Measurements from ENCODE around the gene ZBTB39.

The ZBTB39 gene

GRCh38 chr12:56995201-56995929 lies 11.0 kb downstream of the ZBTB39 start:
- H3K4me3 ChIP-seq (ENCODE audit: low read length) = no peak overlapping the region
- no peak for TF ChIP-seq CTCF (conservative IDR thresholded peaks at IDR 0.05; ENCODE audit: low read length)
- no peak for DNase-seq (ENCODE audit: low read depth)

- TF ChIP-seq CTCF (conservative IDR thresholded peaks at IDR 0.05; ENCODE audit: low read length) = no peak
- no peak overlapping the region for H3K4me3 ChIP-seq (ENCODE audit: low read length)
- DNase-seq (ENCODE audit: low read depth) = no peak
These were observed 12.1 kb downstream of the ZBTB39 start for GRCh38 chr12:56994231-56994746.

GRCh38 chr12:56993346-56993745 lies 13.0 kb downstream of the ZBTB39 start:
- no peak for TF ChIP-seq CTCF (conservative IDR thresholded peaks at IDR 0.05; ENCODE audit: low read length)
- no peak overlapping the region for H3K4me3 ChIP-seq (ENCODE audit: low read length)
- DNase-seq (ENCODE audit: low read depth) = no peak

- H3K4me3 ChIP-seq (ENCODE audit: low read length) = no peak overlapping the region
- no peak for DNase-seq (ENCODE audit: low read depth)
- TF ChIP-seq CTCF (conservative IDR thresholded peaks at IDR 0.05; ENCODE audit: low read length) = no peak
These were observed 14.8 kb downstream of the ZBTB39 start for GRCh38 chr12:56991319-56992246.

GRCh38 chr12:56990648-56991318 lies 15.6 kb downstream of the ZBTB39 start:
- DNase-seq (ENCODE audit: low read depth) = no peak
- H3K4me3 ChIP-seq (ENCODE audit: low read length) = no peak overlapping the region
- TF ChIP-seq CTCF (conservative IDR thresholded peaks at IDR 0.05; ENCODE audit: low read length) = no peak

- no peak overlapping the region for H3K4me3 ChIP-seq (ENCODE audit: low read length)
- DNase-seq (ENCODE audit: low read depth) = no peak
- no peak for TF ChIP-seq CTCF (conservative IDR thresholded peaks at IDR 0.05; ENCODE audit: low read length)
These were observed 16.3 kb downstream of the ZBTB39 start for GRCh38 chr12:56989861-56990610.

Data from AG10803 (cell line).